Testis (tissue), 3 donors: ENCODE results near the gene LRRC1. TPM values are rescaled to one million over a fixed set of nuclear protein-coding genes. Genes with fewer than 3 reads are reported as not detected.

ENCODE experiments used
- DNase-seq: peaks from one replicate; pipeline ENCODE4 v3.0.0-alpha.2; 2019
- H3K27ac ChIP-seq, 2 donors: fragments of 200-600 bp; sonication (generic); one replicate each; pipeline ENCODE4 v1.5.1; 2019
- H3K27me3 ChIP-seq: fragments of 200-600 bp; sonication (generic); one replicate; pipeline ENCODE4 v1.5.1; 2019
- H3K36me3 ChIP-seq: fragments of 200-600 bp; sonication (generic); one replicate; pipeline ENCODE4 v1.5.1; 2017; ENCODE audit warnings: low read depth; ENCODE audit errors: missing control alignments
- H3K4me1 ChIP-seq: fragments of 200-600 bp; sonication (generic); one replicate; pipeline ENCODE4 v1.5.1; 2019
- H3K4me3 ChIP-seq, 2 donors: fragments of 200-600 bp; sonication (generic); one replicate each; pipeline ENCODE4 v1.5.1; 2017 to 2019
- H3K9me3 ChIP-seq: fragments of 200-600 bp; sonication (generic); one replicate; pipeline ENCODE4 v1.5.1; 2017
- POLR2A ChIP-seq: fragments of 450-650 bp; IDR thresholded peaks from one replicate; pipeline ENCODE4 v1.6.1; 2017; ENCODE audit warnings: antibody characterized with exemption, mild to moderate bottlenecking, moderate library complexity
- WGBS, 2 donors: methylation state at CpG; one replicate each; pipeline ENCODE4 v1.1.5; 2018; 5-methylcytosine and 5-hydroxymethylcytosine counted together
- intact Hi-C: fragments of 100-400 bp; cut with DNase I; formaldehyde crosslinking; loops from one replicate; pipeline ENCODE4 v1.15.1; 2023; ENCODE audit warnings: low total_unique reads
- polyA plus RNA-seq: library from polyadenylated mRNA; stranded (reverse); fragments of 350-450 nt; fragmentation: Illumina TruSeq; extraction: RNeasy Lipid Tissue Mini Kit (QIAGEN cat#74804); gene quantifications from one replicate; pipeline ENCODE4 v1.2.3, GENCODE V29; 2014; ENCODE audit warnings: low read depth, low replicate concordance; ENCODE audit not compliant: insufficient read depth
- total RNA-seq, 2 donors: library from RNA; depleted of rRNA; stranded (reverse); fragments of >200 nt; gene quantifications; one replicate each; pipeline ENCODE4 v1.2.3, GENCODE V29; 2016
- TF ChIP-seq, protein P1 (sequence below), 3 experiments: fragments of 450-650 bp in 2 of 3; fragments of 200-600 bp in 1 of 3; sonication (generic) in 1 of 3; IDR thresholded peaks; one replicate each; pipeline ENCODE4 v1.5.1; 2016 to 2019; ENCODE audit warnings: antibody characterized with exemption in 3 of 3, mild to moderate bottlenecking in 2 of 3, moderate library complexity in 1 of 3

Gene LRRC1
- total and polyA plus RNA-seq, 3 donors from 2014 or later = 29.5 to 36.5 (median 34.1) TPM

DNA sequence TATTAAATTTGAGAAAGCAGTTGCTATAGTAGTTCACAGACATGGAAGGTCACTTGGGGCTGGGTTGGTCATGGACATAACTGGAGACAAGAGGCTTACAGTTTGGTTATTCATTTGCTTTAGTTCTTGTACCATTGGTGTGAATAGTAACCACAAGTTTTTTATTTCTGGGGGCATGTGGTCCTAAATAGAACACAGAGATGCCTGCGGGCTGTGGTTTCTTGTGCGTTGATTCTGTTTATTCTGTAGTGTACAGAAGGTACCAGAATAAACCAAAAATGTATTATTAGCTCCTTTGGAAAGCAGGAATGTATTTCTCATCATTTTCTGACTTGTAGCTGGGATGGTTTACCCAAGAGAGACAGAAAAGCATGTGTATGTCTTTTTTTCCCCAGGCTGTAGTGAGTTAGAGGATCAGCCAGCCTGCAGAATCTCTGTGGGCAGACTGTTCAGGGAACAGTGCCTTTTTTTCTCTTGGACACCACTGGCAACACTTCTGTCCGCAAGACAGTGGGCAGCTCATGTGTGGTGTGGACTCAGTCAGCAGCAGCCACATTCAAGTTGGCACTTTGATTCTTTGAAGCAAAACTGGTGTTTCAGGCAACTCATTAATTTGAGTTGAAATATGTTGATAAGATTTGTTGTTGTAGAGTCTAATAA, 122.1 kb downstream of the LRRC1 start:
- no peaks in the 10 kb centered on the region for H3K4me1 ChIP-seq
- no peak for TF ChIP-seq POLR2A
- TF ChIP-seq, protein P1, sequence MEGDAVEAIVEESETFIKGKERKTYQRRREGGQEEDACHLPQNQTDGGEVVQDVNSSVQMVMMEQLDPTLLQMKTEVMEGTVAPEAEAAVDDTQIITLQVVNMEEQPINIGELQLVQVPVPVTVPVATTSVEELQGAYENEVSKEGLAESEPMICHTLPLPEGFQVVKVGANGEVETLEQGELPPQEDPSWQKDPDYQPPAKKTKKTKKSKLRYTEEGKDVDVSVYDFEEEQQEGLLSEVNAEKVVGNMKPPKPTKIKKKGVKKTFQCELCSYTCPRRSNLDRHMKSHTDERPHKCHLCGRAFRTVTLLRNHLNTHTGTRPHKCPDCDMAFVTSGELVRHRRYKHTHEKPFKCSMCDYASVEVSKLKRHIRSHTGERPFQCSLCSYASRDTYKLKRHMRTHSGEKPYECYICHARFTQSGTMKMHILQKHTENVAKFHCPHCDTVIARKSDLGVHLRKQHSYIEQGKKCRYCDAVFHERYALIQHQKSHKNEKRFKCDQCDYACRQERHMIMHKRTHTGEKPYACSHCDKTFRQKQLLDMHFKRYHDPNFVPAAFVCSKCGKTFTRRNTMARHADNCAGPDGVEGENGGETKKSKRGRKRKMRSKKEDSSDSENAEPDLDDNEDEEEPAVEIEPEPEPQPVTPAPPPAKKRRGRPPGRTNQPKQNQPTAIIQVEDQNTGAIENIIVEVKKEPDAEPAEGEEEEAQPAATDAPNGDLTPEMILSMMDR (IDR thresholded peaks at IDR 0.05) = no peak
- H3K4me3 ChIP-seq = no peak overlapping the region
- DNase-seq = no peak
- intact Hi-C loops = no loop called here
- H3K9me3 ChIP-seq = no peaks in the 10 kb centered on the region
- H3K27ac ChIP-seq = no peak overlapping the region
- H3K36me3 ChIP-seq = no peaks in the 10 kb centered on the region
- H3K27me3 ChIP-seq = no peaks in the 10 kb centered on the region
- 77 to 88% methylated on average over 3 of the region's 3 CpGs for WGBS, 2 donors

DNA sequence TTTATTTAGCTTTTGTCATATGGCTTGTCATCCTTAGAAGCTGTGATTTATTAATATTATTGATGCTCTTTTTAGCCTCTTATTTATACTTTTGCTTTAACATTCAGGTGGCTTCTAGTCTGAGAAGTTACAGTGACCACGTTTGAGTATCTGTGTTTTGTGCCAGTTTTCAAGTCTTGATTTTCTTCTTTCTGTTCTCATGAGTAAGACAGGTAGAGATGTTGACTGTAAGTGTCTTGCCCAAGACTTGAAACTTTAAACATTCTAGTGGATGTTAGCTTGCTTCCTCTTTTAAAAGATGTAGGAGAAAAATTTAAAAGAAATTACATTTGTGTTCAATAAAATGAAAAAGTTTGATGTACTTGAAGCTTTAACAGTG, 122.6 kb downstream of the LRRC1 start:
- H3K9me3 ChIP-seq = no peaks in the 10 kb centered on the region
- H3K4me3 ChIP-seq = no peak overlapping the region
- no peak overlapping the region for H3K27ac ChIP-seq
- H3K27me3 ChIP-seq = no peaks in the 10 kb centered on the region
- H3K4me1 ChIP-seq = no peaks in the 10 kb centered on the region
- intact Hi-C loops = no loop called here
- WGBS, 2 donors = 43 to 52% methylated on average over 1 of the region's 1 CpG
- DNase-seq = no peak
- H3K36me3 ChIP-seq = no peaks in the 10 kb centered on the region
- TF ChIP-seq, protein P1 (IDR thresholded peaks at IDR 0.05) = no peak
- no peak for TF ChIP-seq POLR2A

- 88 to 92% methylated on average over 3 of the region's 3 CpGs for WGBS, 2 donors
- H3K4me1 ChIP-seq = no peaks in the 10 kb centered on the region
- no peak overlapping the region for H3K27ac ChIP-seq
- no peaks in the 10 kb centered on the region for H3K27me3 ChIP-seq
- TF ChIP-seq, protein P1 (IDR thresholded peaks at IDR 0.05) = no peak
- no peak for TF ChIP-seq POLR2A
- no peaks in the 10 kb centered on the region for H3K9me3 ChIP-seq
- no peak for DNase-seq
- intact Hi-C loops = no loop called here
- no peaks in the 10 kb centered on the region for H3K36me3 ChIP-seq
- no peak overlapping the region for H3K4me3 ChIP-seq
These were observed 124.2 kb downstream of the LRRC1 start for GRCh38 chr6:53918854-53919510.

DNA sequence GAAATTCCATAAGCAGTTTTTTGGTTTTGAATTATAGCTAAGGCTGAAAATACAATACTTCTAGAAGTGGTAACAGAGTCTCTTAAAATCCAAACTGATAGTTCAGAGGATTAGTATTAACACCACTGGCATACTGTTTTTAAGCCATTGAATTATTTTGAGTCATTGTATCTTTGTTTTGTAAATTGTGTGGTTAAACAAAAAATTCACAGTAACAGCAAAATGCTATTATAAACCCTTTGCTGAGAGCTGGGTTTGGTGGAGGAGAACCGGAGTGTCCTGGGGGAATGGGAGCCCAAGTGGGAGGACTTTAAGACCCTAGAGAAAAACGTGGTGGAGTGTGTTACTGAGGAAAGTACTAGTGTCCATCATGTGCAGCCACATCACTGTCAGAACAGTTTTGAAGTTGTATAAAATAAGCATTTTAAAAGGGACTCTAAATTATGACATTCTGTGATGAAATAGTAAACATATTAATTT, 125.1 kb downstream of the LRRC1 start:
- Histone ChIP-seq H3K4me3 (no peak overlapping the region), H3K27me3 (no peaks in the 10 kb centered on the region), H3K4me1 (no peaks in the 10 kb centered on the region), H3K36me3 (no peaks in the 10 kb centered on the region), H3K27ac (no peak overlapping the region), H3K9me3 (no peaks in the 10 kb centered on the region)
- no peak for DNase-seq
- TF ChIP-seq, protein P1 (IDR thresholded peaks at IDR 0.05) = no peak
- TF ChIP-seq POLR2A = no peak
- intact Hi-C loops = no loop called here
- 83 to 85% methylated on average over 2 of the region's 2 CpGs for WGBS, 2 donors
